HG02588 (cell line): ENCODE results near the gene ZNF281.
"Not testable (repeated sequence)": the region's sequence is repeated elsewhere in the genome, so short reads cannot be mapped to it uniquely, and the experiment has no call there.

Experiments
- ATAC-seq: cut with Tn5 transposase; IDR thresholded peaks from one replicate; pipeline ENCODE4 v1.9.1; 2021; ENCODE audit warnings: mild to moderate bottlenecking, moderate library complexity; ENCODE audit not compliant: unreplicated experiment

ZNF281 gene

DNA sequence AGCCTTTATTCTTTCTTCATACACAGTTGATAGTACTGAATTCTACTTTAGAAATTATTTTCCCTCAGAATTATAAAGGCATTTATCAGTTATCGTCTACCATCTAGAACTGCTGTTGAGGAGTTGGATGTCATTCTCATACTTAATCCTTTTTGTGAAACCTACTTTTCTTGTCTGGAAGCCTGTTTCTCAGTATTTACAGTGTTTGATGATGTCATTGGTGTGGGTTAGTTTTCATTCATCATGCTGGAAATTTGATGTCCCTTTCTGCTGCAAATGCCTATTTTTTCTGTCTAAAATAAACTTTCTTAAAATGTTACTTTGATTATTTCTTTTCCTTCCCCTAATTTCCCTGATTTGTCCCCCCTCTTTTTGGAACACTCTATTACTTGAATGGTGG, 22.8 kb upstream of the ZNF281 start:
- no peak for ATAC-seq

DNA sequence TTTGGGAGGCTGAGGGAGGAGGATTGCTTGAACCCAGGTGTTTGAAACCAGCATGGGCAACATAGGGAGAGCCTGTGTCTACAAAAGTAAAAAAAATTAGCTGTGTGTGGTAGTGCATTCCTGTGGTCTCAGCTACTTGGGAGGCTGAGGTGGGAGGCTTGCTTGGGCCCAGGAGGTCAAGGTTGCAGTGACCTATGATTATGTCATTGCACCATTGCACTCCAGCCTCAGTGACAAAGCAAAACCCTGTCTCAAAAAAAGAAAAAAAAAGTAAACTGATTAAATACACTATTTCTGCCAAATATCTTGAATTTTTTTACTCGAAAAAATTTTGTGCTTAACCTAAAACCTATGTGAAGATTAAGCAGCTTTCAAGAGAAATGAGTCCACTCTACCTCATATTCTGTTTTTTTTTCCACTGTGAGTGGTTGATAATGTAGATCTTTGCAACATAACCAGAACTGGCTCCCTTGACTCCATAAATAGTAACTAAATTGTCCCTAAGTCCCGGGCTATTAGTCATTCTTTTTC, 19.4 kb upstream of the ZNF281 start:
- ATAC-seq, result no peak

DNA sequence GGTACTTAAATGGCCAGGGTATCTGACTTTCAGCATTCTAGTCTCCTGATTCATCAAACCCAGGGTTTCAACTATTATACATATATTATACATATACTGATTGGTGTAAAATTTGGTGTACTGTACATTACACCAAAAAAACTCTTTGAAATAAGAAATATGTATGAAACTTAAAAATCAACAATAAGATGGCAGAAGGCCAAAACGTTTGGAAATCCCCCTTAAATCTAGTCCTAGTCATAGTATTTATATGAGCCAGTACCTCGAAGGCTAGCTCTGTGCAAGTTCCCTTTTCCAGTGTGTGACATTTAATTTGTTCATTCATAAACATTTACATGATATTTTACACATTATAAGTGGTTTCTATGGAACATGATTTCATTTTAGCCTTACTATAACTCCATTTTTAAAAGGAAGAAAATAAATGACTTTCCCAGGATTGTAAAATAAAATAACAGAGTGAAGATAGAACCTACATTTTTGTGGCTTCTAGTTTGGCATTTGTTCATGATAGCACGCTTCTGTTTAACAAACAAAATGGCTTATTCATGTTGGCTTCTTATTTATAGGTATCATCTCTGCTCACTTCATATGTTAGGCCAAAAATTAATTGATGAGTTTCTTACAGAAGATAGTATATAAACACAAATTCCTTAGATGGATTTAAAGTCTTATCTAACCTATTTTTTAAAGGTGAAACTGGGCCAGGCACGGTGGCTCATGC, 18.8 kb upstream of the ZNF281 start:
- ATAC-seq, result no peak

DNA sequence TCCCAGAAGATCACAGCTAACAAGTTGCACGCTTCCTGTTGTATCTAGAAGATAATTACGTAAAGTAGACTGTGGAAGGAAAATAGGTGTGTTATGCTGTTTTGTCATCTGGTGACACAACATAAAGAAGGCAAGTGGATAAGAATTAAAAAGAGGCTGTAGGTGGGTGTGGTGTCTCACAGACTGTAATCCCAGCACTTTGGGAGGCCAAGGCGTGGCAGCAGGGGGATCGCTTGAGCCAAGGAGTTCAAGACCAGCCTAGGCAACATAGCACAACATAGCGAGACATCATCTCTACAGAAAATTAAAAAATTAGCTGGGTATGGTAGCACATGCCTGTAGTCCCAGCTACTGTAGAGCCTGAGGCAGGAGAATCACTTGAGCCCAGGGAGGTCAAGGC, 17.9 kb upstream of the ZNF281 start:
- ATAC-seq, result no peak

DNA sequence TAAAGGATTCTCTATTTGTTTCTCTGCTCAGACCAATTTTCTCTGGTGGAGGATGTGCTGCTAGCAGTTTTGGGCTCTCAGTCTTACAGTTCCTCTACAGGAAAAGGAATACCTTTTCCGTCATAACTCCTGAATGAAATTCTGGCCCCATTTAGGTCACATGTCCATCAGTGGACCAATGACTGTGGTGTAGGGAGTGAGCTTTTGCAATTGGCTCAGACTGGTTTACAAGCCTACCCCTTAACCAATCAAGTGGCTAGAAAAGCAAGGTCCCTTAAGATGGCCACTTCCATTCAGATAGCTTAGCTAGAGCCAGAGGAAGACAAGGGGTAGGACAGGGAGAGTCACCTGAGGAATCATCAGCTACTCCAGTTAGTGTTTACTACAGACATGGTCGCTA, 16.4 kb upstream of the ZNF281 start:
- ATAC-seq, result no peak

DNA sequence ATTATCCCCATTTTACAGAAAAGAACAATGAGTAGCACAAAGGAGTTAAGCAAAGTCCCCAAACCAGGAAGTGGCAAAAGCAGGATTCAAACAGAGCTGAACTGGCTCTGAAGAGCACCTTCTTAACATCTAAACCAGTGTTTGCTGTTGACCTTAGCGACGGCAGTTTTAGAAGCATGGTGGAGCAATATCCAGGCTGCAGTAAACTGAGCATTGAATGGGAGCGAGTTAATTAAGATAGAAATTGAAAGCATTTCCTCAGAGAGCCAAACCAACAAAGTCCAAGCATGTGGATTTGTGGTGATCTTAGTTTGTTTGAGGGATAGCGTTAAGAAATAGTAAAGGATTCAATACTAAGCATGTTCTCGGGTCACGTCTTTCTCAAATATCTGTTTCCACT, 13.4 kb upstream of the ZNF281 start:
- ATAC-seq, result no peak

DNA sequence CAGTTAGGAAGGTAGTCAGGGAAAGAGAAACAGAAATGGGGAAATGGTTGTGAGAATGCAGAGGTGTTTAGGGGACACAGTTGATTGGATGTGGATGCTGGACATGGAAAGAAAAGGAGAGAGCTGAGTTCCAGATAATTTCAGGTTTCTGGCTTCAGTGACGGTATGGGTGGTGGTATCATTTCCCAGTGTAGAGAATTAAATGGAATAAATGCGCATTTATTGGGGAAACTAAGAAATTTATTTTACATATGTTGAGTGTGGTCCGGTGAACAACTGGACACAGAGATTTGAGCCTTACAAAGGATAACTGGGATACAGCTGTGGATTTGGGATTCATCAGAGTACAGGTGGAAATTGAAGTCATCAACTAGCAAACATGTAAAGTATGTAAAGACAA, 12.4 kb upstream of the ZNF281 start:
- ATAC-seq, result no peak

DNA sequence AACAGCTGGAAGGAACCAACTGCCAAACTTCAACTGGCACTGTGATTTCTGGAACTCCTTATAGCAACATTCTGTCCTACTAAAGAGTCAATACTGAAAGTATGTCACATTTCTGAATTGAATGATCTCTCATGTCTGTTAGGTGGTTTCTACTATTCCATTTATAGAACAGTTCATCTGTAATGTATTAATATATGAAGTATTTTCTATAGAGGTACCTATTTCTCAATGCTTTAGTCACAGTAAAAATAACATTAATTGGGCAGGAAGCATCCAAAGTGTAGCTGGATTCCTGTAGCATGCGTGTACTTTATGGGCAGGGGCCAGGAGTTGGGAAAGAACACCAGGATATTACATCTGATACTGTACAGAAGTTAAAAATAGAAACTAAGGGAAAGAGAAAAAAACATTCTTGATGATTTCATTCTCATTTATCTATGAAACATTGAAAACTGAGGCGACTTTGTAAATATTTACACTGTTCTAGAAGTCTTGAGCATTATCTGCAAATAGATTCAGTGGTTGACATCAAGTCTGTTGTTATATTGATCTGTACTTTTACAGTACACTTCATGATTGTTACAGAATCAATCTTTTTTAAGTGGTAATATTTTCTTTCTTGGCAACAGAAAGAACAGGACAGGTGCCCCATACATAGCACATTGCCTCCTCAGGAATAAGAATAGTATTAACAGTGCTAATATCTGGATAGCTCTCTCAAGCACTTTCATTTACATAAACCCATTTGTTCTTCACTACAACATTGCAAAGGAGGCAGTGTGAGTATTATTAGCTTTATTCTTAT, 6.2 kb upstream of the ZNF281 start:
- ATAC-seq, result peak; percentile 84

DNA sequence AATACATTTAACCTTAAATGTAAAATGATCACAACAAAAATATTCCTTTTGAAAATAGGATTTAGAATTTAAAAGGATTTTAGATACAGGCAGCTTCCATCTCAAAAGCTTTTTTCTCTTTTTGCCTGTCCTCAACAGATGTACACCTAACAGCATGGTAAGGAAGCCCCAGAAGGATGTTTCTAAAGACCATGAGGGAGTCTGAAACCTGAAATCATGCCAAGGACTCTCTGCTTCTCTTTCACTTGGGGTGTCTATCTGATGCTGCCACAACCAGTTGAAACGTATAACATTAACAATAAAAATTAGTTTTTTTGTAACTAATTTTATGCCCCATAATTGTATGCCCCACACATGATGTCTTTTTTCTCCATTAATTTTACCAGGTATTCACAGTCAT, 5.4 kb upstream of the ZNF281 start:
- peak; percentile 60 for ATAC-seq

DNA sequence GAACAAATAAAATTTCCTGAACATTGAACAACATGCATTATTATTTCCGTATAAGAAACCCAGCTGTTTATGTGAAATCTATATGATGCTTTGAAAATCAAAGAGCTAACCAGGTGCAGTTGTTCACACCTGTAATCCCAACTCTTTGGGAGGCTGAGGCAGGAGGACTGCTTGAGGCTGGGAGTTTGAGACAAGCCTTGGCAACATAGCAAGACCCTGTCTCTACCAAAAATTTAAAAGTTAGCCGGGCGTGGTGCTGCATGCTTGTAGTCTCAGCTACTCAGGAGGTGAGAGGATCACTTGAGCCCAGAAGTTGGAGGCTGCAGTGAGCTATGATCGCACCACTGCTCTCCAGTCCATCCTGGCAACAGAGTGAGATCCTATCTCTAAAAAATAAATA, 4.8 kb upstream of the ZNF281 start:
- ATAC-seq, result no peak

DNA sequence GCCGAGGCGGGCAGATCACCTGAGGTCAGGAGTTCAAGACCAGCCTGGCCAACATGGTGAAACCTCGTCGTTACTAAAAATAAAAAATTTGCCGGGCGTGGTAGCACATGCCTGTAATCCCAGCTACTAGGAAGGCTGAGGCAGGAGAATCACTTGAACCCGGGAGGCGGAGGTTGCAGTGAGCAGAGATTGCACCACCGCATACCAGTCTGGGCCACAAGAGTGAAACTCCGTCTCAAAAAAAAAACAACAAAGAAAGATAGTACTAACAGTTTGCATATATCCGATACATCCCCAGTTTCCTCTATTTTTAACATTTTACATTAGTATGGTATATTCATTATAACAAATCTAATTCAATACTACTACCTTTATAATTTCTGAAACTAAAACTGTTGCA, 3.9 kb upstream of the ZNF281 start:
- not testable (repeated sequence) for ATAC-seq

DNA sequence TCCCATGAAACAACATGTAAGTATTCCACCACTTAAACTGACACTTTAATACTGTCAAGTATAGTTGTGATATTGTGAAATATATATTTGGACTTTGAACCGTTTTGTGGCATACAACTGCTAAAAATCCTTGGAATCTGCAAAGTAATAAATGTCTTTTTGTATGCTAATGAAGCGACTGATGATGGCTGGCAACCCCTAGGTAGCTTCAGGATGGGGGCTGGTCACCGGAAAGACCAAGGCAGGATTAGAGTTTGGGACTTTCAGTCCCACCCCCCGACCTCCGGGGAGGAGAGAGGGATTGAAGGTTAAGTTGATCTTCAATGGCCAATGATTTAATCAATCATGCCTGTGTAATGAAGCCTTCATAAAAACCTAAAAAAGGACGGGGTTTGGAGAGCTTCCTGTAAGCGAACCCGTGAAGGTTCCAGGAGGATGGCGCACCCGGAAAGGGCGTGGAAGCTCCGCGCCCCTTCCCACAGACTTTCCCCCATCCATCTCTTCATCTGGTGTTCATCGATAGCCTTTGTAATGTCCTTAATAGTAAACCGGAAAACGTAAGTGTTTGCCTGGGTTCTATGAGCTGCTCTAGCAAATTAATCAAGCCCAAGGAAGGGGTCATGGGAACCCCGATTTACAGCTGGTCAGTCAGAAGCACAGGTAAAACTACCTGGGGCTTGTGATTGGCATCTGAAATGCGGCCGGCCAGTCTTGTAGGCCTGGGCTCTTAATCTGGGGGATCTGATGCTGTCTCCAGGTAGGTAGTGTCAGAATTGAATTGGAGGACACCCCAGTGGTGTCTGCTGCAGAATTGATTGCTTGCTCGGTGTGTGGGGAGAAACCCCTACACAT, 1.8 kb upstream of the ZNF281 start:
- ATAC-seq, result no peak

DNA sequence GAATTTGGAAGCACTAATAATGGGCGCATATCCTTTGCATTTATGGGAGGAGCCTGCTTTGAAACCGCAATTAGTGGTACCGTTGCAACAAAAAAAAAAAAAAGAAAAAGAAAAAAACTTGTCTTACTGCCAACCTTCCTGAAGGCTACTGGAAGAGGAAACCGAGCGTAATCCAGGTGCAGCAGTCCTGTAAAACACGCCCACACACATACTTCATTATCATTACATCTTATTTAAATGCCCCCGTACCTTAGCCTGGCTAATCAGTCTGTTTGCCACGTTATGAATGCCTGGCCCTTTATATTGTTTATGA, 686 bp upstream of the ZNF281 start:
- no peak for ATAC-seq

DNA sequence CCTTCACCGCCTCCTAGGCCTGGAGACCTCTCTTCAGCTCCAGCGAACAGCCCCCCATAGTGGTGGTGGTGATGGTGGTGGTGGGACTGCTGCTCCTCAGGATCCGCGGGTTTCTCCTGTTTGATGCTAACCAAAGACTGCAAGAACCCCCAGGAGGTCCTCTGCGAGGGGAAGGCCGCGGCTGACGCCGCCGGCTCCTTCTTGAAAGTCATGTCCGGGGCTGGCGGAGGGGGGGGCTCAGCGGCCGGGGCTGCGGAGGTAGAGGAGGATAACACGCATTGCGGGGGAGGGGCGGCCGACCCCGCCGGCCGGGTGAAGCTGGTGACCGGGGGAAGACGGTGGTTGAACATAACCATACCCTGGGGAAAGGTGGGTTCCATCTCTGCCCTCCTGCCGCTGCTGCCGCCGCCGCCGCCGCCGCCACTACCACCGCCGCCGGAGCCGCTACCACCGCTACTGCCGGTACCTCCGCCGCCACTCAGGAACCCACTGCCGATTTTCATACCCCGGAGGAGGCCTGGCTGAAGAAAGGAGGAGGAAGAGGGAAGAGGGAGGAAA, 554 bp downstream of the ZNF281 start:
- peak; percentile 25 for ATAC-seq

DNA sequence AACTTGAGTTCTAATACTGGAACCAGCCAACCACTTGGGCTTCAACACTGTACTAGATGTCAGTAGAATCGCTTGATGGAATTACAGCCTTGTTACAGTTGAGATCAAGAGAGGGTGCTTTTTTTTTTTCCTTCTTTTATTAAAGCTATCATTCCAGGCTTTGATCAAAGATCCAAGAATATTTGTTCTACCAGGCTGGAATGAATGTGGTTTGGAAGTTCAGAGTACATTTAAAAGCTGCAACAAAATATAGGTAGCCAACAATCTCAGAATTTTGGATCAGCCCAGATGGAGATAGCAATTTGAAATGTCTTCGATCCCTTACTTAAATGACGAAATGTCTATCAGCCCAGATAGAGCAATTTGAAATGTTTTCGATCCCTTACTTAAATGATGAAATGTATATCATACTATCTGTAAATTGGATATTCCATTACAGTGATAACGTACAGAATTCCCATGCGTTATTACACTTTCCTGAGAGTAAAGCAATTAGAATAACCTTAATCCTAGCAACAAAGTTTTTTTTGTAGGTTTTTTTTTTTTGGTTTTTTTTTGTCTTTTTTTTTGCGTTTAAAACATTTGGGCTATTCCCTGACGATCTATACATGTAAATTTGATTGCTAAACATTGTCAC, 3.6 kb downstream of the ZNF281 start:
- no peak for ATAC-seq

DNA sequence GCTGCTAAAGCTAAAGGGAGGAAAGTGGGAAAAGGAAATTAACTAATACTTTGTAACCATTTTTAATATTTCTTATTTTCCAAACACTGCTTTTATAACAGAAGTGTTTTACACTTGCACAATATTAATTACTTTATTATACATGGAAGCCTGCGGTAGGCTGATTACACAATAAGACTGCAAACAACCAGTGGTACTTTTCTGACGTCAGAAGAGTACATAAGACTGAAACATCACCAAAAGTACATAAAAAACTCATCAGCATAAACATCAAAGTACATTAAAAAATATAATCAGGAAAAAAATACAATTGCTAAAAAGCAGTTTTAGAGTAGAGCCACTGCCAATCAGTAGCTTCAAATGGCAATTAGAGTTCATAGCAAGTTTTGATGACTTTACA, 4.6 kb downstream of the ZNF281 start:
- no peak for ATAC-seq

DNA sequence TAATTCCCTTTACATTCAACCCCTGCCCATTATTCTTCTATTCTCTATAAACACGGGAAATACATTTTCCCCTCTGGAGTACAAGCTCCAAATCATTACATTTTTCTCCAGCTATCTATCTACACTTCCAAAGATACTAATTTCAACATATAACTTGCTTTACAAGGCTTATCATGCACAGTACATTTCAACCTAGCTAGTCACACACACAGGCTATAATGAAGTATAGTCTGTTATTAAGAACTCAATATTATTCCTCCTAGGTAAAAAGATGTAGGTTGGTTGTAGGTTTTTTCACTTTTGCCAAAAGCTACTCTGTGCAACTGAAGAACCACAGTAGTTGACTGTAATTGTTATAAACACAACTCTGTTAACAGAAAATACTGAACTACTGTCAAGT, 8.1 kb downstream of the ZNF281 start:
- no peak for ATAC-seq

DNA sequence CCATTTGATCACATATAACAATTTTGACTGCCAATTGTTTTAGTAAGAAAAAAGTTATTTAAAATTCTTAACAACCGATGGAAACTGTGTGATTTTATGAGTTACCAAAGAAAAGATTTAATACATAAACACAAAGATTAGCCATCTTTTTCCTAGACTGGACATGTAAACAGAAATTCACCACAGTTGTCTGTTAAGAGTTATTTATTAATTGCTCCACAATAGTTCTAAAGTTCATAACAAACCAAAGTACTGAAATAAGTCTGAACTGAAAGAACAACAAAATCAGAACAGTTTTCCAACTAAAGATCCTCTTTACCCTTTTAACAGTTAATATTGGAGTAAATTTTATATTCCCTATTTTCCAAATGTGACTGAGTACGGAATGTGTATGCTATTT, 8.6 kb downstream of the ZNF281 start:
- ATAC-seq, result no peak

DNA sequence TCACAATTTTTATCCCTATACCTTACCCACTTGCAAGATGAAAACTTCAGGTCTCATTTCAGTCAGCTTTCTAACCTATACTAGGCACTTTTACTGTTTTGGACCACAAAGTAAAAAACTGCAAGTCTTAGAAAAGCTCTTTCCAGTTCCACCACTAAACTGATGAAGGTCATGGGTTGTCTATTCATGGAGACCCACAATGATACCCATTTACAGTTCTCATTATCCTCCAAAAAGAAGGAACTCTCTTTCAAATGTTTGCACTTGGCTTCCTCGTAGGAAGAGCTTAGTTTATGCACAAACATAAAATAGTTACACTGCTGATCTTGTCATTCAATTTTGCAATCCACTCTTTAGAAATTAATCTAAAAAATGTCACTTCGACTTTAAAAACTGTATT, 9.3 kb downstream of the ZNF281 start:
- ATAC-seq, result no peak

DNA sequence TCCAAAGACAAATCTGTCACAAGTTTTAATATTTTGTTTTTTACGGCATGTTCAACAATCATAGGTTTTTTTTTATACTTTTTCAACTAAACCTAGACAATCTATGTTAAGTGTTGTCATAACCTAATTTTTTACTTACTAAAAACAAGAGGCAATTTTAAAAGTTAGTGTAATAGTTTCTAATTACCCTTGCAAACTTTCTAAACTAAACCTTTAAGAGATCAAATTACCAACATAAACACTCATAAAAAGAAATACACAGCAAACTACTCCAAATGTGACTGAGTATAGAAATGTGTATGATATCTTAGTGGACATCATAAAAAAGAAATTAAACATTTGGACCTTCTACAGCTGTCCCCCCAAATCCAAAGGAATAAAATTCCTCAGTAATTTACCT, 10.0 kb downstream of the ZNF281 start:
- ATAC-seq, result no peak

DNA sequence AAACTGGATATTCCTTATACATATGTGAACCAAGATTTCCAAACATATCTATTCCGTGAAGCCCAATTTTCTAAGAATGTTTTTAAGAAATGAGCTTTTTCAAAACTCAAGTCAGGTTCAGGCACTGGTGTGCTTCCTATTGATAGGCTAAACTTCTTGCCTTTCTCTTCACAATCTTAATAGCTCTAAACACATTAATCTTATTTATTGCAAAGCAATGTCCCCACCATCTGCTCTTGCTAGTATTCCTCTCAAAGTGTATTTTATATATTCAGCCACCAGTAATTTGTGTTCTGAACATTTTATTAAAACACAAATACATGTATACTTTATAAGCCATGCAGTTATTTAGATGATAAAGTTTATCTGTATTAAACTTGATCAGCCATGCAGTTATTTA, 11.5 kb downstream of the ZNF281 start:
- no peak for ATAC-seq
